Fibroblast of mammary gland (primary cell): Measurements from ENCODE around the gene SDR39U1.
A peak's percentile ranks its signal among the peaks of the same experiment; 100 is the strongest.

ENCODE experiments used
- DNase-seq: peaks from one replicate; pipeline ENCODE4 v3.0.0-alpha.2; 2010; ENCODE audit warnings: low read depth
- H3K4me3 ChIP-seq: 2 replicates; pipeline ENCODE4 v1.5.1; 2011; ENCODE audit warnings: low read depth, mild to moderate bottlenecking, low read length, moderate library complexity; ENCODE audit not compliant: control insufficient read depth
- TF ChIP-seq, protein P1 (sequence below): conservative IDR thresholded peaks from 2 replicates; pipeline ENCODE4 v1.5.1; 2011; ENCODE audit warnings: low read depth, low read length, inconsistent platforms; ENCODE audit not compliant: control insufficient read depth, insufficient read depth

Gene SDR39U1

DNA sequence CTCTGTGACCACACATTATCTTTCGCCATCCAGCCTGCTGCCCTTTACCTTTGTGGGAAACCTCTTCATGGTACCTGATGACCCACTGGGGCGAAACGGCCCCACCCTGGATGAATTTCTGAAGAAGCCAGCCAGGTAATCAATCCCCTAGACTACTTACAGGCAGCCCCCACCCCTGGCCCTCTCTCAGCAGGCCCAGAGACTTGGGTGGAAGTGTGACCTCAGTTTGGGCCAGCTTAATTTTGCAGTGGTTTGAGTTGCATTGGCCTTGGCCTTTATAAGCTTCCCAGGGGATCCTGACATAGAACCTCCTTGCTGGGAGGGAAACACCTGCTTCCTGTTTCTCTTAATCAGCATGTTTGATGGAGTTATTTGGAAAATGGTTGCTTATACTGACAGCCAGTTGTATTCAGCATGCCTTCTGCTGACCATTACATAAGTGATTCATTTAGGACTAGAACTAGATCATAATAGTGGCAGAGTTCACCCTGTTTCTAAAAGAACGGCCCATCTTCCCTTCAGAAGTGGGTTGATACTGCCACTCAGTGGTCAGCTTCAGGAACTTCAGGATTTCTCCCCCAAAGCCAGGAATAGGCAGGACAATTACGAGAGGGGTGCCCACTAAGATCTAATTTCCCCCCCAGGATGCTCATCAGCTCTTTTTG lies 6.1 kb downstream of the SDR39U1 start:
- H3K4me3 ChIP-seq = no peak overlapping the region
- TF ChIP-seq, protein P1, sequence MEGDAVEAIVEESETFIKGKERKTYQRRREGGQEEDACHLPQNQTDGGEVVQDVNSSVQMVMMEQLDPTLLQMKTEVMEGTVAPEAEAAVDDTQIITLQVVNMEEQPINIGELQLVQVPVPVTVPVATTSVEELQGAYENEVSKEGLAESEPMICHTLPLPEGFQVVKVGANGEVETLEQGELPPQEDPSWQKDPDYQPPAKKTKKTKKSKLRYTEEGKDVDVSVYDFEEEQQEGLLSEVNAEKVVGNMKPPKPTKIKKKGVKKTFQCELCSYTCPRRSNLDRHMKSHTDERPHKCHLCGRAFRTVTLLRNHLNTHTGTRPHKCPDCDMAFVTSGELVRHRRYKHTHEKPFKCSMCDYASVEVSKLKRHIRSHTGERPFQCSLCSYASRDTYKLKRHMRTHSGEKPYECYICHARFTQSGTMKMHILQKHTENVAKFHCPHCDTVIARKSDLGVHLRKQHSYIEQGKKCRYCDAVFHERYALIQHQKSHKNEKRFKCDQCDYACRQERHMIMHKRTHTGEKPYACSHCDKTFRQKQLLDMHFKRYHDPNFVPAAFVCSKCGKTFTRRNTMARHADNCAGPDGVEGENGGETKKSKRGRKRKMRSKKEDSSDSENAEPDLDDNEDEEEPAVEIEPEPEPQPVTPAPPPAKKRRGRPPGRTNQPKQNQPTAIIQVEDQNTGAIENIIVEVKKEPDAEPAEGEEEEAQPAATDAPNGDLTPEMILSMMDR = peak; percentile 85
- DNase-seq = peak; percentile 92

DNA sequence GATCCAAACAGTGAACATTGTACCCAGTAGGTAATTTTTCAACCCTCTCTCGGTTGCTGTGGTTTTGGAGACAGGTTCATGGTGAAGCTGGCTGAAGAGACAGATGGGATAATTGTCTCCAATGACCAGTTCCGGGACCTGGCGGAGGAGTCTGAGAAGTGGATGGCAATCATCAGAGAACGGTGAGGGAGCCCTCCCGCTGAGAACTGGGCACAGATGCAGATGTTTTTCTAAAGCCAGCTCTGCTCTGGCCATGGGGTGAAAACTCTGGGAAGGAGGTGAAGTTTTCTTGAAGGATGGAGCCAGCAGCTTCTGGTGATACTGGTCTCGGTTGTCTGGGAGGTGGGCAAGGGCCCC lies 6.6 kb downstream of the SDR39U1 start:
- H3K4me3 ChIP-seq = no peak overlapping the region
- no peak for DNase-seq
- TF ChIP-seq, protein P1 = no peak

DNA sequence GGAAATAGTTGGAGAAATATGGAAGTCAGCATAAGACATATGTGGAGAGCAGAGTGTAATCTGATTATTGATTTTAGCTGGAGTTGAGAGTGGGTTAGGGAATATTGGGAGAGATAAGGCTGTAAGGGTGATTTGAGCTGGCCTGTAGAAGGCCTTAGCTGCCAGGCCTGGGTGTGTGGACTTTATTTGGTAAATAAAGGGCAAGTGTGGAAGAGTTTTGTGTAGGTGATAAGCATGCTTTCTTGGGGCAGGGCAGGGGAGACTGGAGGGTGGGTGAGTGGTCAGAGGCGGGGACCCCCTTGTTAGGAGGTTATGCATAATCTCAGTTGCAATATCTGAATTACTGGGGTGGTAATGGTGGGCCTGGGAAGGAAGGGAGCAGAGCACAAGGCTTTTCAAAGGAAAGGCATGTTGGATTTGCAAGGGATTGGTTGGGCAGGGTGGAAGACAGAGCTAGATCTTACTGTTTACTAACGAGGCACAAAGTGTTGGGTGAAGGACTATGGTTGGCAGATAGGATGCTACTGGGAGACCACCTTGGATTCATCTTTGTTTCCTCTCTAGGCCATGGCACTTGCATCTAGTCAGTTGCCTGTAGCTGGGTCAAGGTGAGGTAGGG lies 7.3 kb downstream of the SDR39U1 start:
- TF ChIP-seq, protein P1 = no peak
- DNase-seq = no peak
- no peak overlapping the region for H3K4me3 ChIP-seq

DNA sequence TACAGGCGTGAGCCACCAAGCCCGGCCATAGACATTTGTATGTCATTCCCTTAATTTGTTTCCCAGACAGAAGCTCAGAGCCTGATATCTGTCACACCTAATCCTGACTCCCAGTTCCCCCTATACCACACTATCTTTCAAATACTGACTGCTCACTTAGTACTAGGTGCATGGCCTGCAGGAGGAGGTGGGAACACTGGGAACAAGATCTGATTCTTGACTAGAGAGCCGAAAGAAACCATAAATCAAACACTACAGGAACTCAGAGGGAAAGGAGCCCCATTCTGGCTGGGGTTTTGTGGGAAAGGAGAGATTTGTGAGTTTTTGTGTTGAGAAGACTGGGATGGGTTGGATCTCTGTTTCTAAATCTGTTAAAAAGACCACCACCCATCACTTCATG lies 7.9 kb downstream of the SDR39U1 start:
- TF ChIP-seq, protein P1 = no peak
- no peak overlapping the region for H3K4me3 ChIP-seq
- no peak for DNase-seq

DNA sequence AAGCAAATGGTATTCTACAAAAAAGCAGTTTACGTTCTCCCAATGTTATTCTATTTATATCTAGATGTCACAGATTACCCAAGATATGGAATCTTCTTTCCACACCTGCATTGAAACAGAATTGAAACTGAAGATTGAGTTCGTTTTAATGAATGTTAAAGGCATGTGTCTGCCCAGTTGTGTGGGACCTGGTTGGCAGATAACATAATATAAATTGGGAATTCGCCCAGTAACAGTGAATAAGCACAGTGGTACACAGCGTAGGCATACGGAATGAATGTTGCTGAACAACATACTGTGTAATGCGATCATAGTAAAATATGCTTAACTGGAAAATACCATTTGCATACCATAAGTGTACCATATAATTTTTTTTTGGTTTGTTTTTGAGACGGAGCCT lies 8.5 kb downstream of the SDR39U1 start:
- no peak for DNase-seq
- TF ChIP-seq, protein P1 = no peak
- no peak overlapping the region for H3K4me3 ChIP-seq

DNA sequence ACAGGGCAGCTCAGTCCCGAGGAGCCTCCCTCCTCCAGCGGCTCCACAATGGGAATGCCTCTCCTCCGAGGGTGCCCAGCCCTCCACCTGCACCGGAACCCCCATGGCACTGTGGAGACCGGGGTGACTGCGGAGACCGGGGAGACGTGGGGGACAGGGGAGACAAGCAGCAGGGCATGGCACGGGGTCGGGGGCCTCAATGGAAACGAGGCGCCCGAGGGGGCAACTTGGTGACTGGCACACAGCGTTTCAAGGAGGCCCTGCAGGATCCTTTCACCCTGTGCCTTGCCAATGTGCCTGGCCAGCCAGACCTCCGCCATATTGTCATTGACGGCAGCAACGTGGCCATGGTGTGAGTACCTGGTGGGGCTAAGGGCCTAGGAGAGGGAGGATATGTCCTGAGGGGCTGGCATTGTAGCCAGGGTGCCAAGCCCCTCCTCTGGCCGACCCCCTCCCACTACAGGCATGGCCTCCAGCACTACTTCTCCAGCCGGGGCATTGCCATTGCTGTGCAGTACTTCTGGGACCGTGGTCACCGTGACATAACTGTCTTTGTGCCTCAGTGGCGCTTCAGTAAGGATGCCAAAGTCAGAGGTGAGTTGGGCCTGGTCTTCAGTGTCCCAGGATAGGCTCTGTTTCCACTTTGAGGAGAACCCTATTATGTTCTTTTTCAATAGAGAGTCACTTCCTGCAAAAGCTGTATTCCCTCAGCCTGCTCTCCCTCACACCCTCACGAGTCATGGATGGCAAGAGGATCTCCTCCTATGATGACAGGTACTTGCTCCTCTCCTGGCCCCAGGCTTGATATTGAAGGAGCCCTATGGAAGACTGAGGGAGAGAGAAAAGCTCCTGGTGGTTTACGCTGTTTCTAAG lies 10.1 kb downstream of the SDR39U1 start:
- peak overlapping the region; percentile 89 for H3K4me3 ChIP-seq
- TF ChIP-seq, protein P1 = no peak
- DNase-seq = no peak
